Nephron (organoid): Measurements from ENCODE around the gene SAMD13.
"Not testable (repeated sequence)": the region's sequence is repeated elsewhere in the genome, so short reads cannot be mapped to it uniquely, and the experiment has no call there.

Source experiments
- H3K27ac Mint-ChIP-seq, 3 experiments: 2 replicates each; pipeline ENCODE4 v1.8.0; 2020; ENCODE audit warnings: mixed read lengths in 3 of 3, mild to moderate bottlenecking in 2 of 3, moderate library complexity in 1 of 3
- H3K27me3 Mint-ChIP-seq: 2 replicates; pipeline ENCODE4 v1.8.0; 2021; ENCODE audit warnings: low read depth, mild to moderate bottlenecking, moderate library complexity, mixed read lengths
- H3K36me3 Mint-ChIP-seq: 2 replicates; pipeline ENCODE4 v1.8.0; 2020; ENCODE audit warnings: low read depth, mixed read lengths
- H3K4me1 Mint-ChIP-seq: 2 replicates; pipeline ENCODE4 v1.8.0; 2020; ENCODE audit warnings: mixed read lengths
- H3K4me3 Mint-ChIP-seq, 3 experiments: 2 replicates each; pipeline ENCODE4 v1.8.0; 2020; ENCODE audit warnings: mild to moderate bottlenecking in 3 of 3, mixed read lengths in 3 of 3, moderate library complexity in 2 of 3
- H3K9me3 Mint-ChIP-seq: 2 replicates; pipeline ENCODE4 v1.8.0; 2020; ENCODE audit warnings: mixed read lengths
- TF ChIP-seq, protein P1 (sequence below), 3 experiments: fragments of 200-600 bp; sonication (generic); IDR thresholded peaks; one replicate each; pipeline ENCODE4 v1.5.0; 2021; ENCODE audit warnings: antibody characterized with exemption in 3 of 3; ENCODE audit not compliant: unreplicated experiment in 3 of 3

Gene SAMD13

DNA sequence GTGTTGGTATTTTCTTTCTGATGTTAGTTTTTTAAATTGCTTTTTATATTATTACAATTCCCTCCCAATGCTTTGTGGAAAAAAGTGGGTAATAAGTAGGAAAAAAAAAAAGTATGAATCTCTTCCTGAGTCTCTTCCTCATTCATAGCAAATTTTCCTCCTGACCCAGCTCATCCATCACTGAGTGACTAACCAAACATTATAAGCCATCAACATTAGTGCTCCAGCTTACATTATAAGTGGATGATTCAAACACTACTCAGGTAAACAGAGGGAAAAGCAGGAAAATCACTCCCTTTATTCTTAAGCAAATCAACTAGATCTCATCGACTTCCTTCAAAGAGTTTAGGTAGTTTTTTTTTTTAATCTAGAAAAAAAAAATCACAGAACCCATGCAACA lies 15.4 kb upstream of the SAMD13 start:
- no peaks in the 10 kb centered on the region for H3K4me1 Mint-ChIP-seq
- peaks cover 32% of the 10 kb centered on the region for H3K9me3 Mint-ChIP-seq
- H3K4me3 Mint-ChIP-seq: no peak overlapping the region
- H3K27me3 Mint-ChIP-seq: no peaks in the 10 kb centered on the region
- H3K27ac Mint-ChIP-seq: no peak overlapping the region
- TF ChIP-seq, protein P1, sequence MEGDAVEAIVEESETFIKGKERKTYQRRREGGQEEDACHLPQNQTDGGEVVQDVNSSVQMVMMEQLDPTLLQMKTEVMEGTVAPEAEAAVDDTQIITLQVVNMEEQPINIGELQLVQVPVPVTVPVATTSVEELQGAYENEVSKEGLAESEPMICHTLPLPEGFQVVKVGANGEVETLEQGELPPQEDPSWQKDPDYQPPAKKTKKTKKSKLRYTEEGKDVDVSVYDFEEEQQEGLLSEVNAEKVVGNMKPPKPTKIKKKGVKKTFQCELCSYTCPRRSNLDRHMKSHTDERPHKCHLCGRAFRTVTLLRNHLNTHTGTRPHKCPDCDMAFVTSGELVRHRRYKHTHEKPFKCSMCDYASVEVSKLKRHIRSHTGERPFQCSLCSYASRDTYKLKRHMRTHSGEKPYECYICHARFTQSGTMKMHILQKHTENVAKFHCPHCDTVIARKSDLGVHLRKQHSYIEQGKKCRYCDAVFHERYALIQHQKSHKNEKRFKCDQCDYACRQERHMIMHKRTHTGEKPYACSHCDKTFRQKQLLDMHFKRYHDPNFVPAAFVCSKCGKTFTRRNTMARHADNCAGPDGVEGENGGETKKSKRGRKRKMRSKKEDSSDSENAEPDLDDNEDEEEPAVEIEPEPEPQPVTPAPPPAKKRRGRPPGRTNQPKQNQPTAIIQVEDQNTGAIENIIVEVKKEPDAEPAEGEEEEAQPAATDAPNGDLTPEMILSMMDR (IDR thresholded peaks at IDR 0.05; ENCODE audit: unreplicated experiment in 3 of 3): no peak
- peaks cover 5% of the 10 kb centered on the region for H3K36me3 Mint-ChIP-seq

- not testable (repeated sequence) for H3K4me3 Mint-ChIP-seq, H3K27ac Mint-ChIP-seq, H3K36me3 Mint-ChIP-seq, H3K27me3 Mint-ChIP-seq, H3K4me1 Mint-ChIP-seq
- H3K9me3 Mint-ChIP-seq: peaks cover 40% of the 10 kb centered on the region
These were observed 14.1 kb upstream of the SAMD13 start for GRCh38 chr1:84287389-84287788.

DNA sequence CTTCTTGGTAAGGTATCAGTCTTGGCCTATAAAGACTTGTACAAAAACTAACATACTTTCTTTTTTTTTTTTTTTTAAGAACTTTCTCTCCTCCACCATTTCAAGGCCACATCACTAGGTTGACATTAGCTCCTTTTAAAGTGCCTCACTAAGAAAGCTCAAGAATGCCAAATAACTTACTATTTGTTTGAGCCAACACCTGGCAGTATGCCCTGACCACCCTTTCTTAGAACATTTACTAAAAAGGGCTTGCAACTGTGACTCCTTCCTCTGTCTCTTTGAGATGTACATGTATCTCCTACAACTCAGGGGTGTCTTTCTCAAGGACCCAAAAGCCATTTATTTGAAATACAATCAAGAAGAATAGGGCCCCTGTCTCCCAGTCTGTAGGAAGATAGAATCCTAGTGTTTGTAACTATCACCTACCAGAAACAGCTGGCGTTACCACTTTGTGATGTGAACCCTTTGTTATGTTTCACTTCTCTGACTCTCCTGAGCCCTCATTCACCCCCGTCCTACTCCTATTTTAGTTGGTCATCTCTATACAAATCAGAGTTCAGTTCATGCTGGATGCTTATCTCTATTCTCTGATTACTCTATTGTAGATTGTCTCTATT lies 12.2 kb upstream of the SAMD13 start:
- Mint-ChIP-seq H3K36me3 (peaks cover 5% of the 10 kb centered on the region), H3K4me3 (no peak overlapping the region), H3K9me3 (peaks cover 43% of the 10 kb centered on the region), H3K27ac (no peak overlapping the region), H3K4me1 (no peaks in the 10 kb centered on the region), H3K27me3 (no peaks in the 10 kb centered on the region)
- TF ChIP-seq, protein P1 (IDR thresholded peaks at IDR 0.05; ENCODE audit: unreplicated experiment in 3 of 3): no peak

DNA sequence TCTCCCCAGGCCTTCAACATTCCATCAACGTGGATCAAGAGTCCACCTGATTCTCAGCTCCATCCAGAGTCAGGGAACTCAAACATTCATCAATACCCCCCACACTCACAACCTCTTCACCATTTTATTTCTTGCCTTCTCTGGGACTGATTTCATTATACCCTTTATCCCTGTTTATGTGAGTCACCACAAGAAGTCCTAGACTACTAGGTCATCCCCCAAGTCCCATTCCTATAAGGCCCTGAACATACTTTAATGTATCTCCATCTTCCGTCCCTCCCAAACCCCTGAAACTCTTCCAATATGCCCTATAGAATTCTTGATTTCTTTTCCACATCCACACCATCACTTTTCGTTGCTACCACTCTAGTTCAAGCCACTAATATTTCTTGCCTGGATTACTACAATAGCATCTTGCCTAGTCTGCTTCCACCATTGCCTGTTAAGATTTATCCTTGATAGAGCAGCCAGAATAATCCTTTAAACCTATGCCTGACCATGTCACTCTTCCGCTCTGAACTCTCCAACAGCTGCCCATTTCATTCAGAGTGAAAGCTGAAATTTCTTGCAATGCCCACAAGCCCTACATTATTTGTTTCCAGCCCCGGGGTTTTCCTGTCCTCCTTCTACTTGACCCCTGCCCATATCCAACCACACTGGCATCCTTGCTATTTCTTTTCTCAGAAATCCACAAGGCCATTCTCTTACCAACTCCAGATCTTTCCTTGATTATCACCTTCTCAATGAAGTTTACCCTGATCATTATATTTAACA lies 9.4 kb upstream of the SAMD13 start:
- Mint-ChIP-seq H3K4me3 (no peak overlapping the region), H3K36me3 (peaks cover 16% of the 10 kb centered on the region), H3K27me3 (no peaks in the 10 kb centered on the region), H3K27ac (no peak overlapping the region), H3K9me3 (peaks cover 50% of the 10 kb centered on the region), H3K4me1 (no peaks in the 10 kb centered on the region)
- TF ChIP-seq, protein P1 (IDR thresholded peaks at IDR 0.05; ENCODE audit: unreplicated experiment in 3 of 3): no peak

- peaks cover 41% of the 10 kb centered on the region for H3K9me3 Mint-ChIP-seq
- peaks cover 17% of the 10 kb centered on the region for H3K36me3 Mint-ChIP-seq
- H3K27me3 Mint-ChIP-seq: no peaks in the 10 kb centered on the region
- no peak overlapping the region for H3K4me3 Mint-ChIP-seq
- H3K4me1 Mint-ChIP-seq: peaks cover 9% of the 10 kb centered on the region
- H3K27ac Mint-ChIP-seq: no peak overlapping the region
- TF ChIP-seq, protein P1 (IDR thresholded peaks at IDR 0.05; ENCODE audit: unreplicated experiment in 3 of 3): no peak
These were observed 7.7 kb upstream of the SAMD13 start for GRCh38 chr1:84293766-84294165.

DNA sequence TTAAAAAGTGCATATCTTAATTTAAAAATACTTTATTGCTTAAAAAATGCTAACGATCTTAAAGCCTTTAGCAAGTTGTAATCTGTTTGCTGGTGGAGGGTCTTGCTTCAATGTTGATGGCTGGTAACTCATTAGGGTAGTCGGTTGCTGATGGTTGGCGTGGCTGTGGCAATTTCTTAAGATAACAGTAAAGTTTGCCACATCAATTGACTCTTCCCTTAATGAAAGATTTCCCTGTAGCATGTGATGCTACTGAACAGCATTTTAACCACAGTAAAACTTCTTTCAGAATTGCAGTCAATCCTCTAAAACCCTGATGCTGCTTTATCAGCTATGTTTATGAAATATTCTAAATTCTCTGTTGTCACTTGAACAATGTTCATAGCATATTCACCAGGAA lies 6.8 kb upstream of the SAMD13 start:
- Mint-ChIP-seq H3K4me1 (peaks cover 17% of the 10 kb centered on the region), H3K27me3 (no peaks in the 10 kb centered on the region), H3K36me3 (peaks cover 12% of the 10 kb centered on the region), H3K9me3 (peaks cover 32% of the 10 kb centered on the region), H3K27ac (no peak overlapping the region), H3K4me3 (no peak overlapping the region)
- TF ChIP-seq, protein P1 (IDR thresholded peaks at IDR 0.05; ENCODE audit: unreplicated experiment in 3 of 3): no peak
